ENCODE data around the gene LMF1.

- TF ChIP-seq CTCF (IDR thresholded peaks at IDR 0.05) (no peak), EZH2 (IDR thresholded peaks at IDR 0.05; ENCODE audit: borderline replicate concordance, insufficient read depth, low read depth, low read length, poor library complexity, severe bottlenecking) (no peak)
Observed at GRCh38 chr16:1008085-1008484, 37.3 kb upstream of the LMF1 start.

Data from B cell (primary cell).